GM21576 (cell line): ENCODE measurements around the gene CCR1.
"Not testable (repeated sequence)": the region's sequence is repeated elsewhere in the genome, so short reads cannot be mapped to it uniquely, and the experiment has no call there.

Experiments
- ATAC-seq: cut with Tn5 transposase; IDR thresholded peaks from one replicate; pipeline ENCODE4 v1.9.1; 2021; ENCODE audit warnings: mild to moderate bottlenecking, moderate library complexity; ENCODE audit not compliant: unreplicated experiment

The CCR1 gene

DNA sequence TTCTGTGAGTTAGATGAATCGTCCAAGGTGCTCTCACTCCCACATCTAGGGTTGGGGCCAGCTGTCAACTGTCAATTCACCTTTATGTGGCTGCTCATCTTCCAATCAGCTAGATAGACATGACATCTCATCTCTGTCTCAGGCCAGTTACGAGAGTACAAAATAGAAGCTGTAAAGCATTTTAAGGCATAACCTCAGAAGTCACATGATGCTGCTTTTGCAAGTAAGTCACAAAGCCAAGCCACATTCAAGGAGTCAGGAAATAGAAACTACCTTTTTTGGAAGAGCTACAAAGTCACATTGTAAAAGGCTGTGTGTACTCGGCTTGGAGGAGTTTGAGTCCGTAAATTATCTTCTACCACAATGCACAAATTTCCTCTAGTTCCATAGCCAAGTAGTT, 5.1 kb upstream of the CCR1 start:
- ATAC-seq, result no peak

- ATAC-seq, result no peak
Measured at GRCh38 chr3:46212101-46212500, 4.0 kb upstream of the CCR1 start.

- ATAC-seq, result no peak
Measured at GRCh38 chr3:46209746-46210470, 1.8 kb upstream of the CCR1 start.

- no peak for ATAC-seq
Measured at GRCh38 chr3:46209053-46209452, 940 bp upstream of the CCR1 start.

DNA sequence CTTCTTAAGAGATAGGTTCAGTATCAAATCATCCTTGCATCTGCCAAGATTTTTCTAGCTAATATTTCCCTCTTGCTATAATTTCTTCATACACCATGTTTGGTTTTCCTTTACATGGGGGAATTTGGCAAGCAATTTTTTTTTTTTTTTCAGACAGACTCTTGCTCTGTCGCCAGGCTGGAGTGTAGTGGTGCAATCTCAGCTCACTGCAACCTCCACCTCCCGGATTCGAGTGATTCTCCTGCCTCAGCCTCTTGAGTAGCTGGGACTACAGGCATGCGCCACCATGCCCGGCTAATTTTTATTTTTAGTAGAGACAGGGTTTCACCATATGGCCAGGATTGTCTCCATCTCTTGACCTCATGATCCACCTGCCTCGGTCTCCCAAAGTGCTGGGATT, 599 bp downstream of the CCR1 start:
- ATAC-seq, result not testable (repeated sequence)

DNA sequence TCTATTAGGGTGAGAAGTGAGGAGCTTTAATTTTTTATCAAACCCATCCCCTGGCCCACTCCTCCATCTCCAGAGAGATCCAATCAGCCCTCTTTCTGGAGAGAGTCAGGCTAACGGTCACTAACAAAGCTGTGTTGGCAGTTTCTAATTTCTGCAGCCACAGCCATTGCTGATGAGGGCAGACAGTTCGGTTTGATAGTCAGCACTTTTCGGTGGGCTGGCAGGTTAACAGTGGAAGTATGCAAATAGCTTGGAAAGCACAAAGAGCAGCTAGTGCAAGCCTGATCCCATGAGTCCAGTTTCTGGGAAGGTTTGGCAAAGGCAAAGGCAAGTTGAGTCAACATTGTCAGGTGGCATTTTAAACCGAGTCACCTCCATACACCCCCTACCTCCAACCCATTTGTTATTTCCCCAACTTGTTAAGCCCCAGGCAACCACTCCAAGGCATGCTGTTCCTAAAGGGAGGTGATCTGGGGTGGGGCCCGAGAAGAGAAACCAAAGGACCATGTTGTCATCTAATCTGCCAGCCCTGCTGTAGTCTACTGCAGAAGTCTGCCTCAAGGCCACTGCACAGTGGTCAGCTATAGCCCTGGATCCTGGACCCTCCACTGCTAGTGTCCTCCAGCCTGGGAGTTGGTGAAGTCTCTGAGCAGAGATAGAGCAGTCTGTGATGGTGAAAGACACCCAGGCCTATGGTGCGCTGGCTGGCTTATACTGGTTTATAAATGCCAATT, 1.7 kb downstream of the CCR1 start:
- no peak for ATAC-seq

GRCh38 chr3:46205286-46205960, 2.7 kb downstream of the CCR1 start:
- no peak for ATAC-seq

GRCh38 chr3:46203681-46204080, 4.4 kb downstream of the CCR1 start:
- no peak for ATAC-seq

DNA sequence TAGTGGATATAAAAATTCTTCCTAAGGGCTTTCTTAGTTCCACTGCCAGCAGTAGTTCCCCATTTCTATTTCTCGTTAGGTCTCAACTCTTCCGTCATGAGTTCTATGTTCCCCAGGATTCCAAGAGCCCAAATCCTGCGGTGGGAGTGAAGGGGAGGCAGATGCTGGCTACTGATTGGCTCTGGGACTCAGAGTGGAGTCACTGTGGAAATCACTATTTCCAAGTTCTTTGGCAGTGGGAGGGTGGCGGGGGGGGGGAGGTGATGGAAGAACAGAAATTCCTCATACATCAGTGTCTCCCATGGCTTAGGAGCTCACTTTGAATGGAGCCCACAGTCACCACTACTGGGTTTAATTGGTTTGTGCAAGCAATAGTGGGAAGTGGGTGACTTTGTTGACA, 5.6 kb downstream of the CCR1 start:
- no peak for ATAC-seq

DNA sequence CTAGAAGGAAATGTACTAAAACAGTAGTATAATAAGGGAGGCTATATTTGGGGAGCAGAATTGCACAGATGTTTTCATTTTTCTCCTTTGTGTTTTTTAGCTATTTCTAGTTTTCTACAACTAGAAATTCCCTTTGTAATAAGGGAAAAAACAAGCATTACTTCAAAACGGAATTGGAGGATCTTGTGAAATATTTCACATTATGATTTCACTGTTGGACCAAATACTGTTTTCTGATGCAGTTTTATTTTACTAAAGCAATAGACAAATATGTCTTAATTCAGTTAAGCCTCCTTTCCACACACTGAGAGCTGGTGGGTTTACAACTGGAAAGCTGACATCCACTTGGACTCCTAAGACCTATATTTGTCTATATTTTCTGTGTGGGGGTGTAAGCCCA, 7.3 kb downstream of the CCR1 start:
- ATAC-seq, result no peak

DNA sequence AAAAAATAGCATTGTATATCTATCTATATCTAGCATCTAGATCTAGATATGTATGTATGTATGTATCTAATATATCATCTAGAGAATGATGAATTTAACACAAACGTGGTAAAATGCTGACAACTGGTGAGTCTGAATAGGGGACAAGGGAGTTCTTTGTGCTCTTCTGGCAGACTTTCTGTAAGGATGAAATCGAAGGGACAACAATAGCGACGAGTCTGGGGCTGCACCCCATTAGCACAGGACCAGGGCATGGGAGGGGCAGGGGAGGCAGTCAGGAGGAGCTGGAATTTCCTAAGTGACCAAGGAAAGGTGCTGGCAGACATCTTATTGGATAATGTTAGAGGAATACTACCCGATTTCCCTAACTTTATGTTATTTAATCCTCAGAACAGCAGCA, 7.9 kb downstream of the CCR1 start:
- ATAC-seq, result no peak

DNA sequence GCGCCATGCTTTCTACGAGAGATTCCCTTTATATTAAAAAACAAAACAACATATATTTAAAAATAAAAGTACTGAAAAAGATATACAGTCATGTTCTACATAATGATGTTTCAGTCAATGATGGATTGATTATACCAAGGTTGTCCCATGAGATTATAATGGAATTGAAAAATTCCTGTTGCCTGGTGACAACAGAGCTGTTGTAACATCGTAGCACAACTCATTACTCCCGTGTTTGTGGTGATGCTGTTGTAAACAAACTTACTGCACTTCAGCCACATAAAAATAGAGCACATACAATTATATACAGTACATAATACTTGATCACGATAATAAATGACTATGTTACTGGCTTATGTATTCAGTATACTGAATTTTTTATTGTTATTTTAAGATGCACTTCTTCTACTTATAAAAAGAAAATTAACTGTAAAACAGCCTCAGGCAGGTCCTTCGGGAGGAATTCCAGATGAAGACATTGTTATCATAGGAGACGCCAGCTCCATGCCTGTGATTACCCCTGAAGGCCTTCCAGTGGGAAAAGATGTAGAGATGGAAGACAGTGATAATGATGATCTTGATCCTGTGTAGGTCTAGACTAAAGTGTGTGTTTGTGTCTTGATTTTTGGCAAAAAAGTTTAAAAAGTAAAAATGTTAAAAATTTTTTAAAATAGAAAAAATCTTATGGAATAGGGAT, 11.7 kb downstream of the CCR1 start:
- no peak for ATAC-seq

DNA sequence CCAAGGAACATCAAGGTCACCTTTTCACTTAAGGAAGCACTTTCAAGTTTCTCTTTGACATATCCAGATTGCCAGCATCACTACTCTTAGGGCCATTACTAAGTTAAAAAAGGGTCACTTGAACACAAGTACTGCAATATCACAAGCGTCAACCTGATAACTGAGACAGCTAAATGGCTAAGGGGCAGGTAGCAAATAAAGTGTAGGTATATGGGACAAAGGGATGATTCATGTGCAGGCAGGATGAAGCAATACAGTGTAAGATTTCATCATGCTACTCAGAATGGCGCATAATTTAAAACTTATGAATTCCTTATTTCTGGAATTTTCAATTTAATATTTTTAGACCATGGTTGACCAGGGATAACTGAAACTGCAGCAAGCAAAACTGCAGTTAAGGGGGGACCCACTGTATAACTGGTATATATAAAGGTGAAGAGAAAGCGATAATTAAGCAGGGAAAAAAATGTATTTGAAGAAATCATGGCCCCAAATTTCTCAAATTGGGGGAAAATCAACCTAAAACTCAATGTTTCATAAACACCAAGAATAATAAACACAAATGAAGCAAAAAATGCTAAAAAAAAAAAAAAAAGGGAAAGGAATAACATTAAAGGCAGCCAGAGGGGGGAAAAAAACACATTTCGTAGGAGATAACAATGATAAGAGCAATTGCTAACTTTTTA, 13.1 kb downstream of the CCR1 start:
- ATAC-seq, result no peak

GRCh38 chr3:46193436-46193835, 14.7 kb downstream of the CCR1 start:
- no peak for ATAC-seq

- no peak for ATAC-seq
Measured at GRCh38 chr3:46192939-46193338, 15.2 kb downstream of the CCR1 start.

GRCh38 chr3:46191730-46192129, 16.4 kb downstream of the CCR1 start:
- ATAC-seq, result no peak

DNA sequence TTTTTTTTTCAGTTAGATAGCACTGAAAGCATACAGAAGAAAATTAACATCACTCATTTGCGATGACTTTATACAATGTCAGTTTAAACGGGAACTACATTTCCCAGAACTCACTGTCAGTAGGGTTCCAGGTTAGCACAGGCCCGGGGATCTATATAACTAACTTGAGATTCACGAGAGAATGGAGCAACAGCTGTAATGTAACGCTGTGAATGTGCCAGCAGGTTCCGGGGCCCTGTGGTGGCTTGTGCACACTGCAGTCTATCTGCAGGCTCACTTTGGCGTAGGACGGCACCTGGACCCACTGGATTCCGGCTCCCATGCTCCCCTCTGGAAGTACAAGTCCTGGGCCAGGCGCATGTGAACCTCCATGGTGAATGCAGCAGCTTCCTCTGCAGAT, 19.4 kb downstream of the CCR1 start:
- no peak for ATAC-seq

DNA sequence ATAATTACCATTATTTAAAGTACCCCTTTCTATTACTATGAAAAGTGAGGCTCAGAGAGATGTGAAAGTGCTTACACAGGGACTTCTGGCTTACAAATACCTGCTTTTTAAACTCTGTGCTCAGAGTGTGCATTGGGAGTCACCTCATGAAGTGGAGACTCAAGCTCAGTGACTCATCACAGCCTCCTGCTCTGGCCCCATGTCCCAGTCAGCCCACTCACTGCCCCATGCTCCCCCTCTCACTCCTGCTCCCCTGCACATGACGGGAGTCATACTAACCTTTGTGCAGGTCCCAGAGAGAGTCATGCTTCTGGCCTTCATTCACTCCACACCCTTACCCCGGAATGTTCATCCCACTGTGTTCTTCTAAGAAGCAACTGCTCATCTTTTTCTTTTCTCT, 20.2 kb downstream of the CCR1 start:
- no peak for ATAC-seq

- ATAC-seq, result peak; percentile 30
Measured at GRCh38 chr3:46187341-46187700, 20.8 kb downstream of the CCR1 start.

- peak; percentile 74 for ATAC-seq
Measured at GRCh38 chr3:46186471-46187340, 21.4 kb downstream of the CCR1 start.
